Measurements from ENCODE around the gene EPHA1. TPM values are rescaled to one million over a fixed set of nuclear protein-coding genes. Genes with fewer than 3 reads are reported as not detected.

EPHA1 gene
- total and polyA plus RNA-seq, 2 of the 4 experiments (the other 2 are of a cell fraction), result 0.10 TPM; not detected in 1

DNA sequence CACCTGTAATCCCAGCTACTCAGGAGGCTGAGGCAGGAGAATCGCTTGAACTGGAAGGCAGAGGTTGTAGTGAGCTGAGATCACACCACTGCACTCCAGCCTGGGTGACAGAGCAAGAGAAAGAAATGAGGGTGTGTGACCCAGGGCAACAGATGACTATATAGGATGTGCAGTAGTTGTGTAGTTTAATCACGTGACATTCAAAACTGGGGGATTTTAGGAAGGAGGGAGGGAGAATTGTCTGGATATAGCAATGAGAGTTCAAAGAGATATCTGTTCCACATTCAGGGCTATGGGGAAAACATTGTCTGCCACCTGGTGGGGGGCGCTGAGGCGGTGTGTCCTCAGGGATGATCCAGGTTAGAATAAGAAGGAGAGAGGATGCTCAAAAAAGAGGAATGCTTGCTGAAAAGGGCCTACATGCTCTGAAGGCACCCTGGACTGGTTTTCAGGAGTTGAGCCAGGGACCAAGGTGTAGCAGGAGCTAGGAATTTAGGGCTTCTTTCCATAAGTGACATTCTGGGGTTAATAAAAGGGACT lies 35.3 kb downstream of the EPHA1 start:
- POLR2A ChIA-PET (ENCODE audit: unreplicated experiment), result no interaction called here
- Histone ChIP-seq H3K4ac (ENCODE audit: low read depth, low read length) (no peak overlapping the region), H3K18ac (ENCODE audit: low read depth, low read length) (no peak overlapping the region), H3K14ac (replicated peaks; ENCODE audit: low read depth, low read length) (no peak overlapping the region), H2BK20ac (ENCODE audit: low read depth, low read length) (no peak overlapping the region), H3K4me3 (ENCODE audit: insufficient read depth, low read depth, low read length) (no peak overlapping the region), H3K27me3 (ENCODE audit: control insufficient read depth, insufficient read depth, low read length) (no peaks in the 10 kb centered on the region), H3K36me3 (ENCODE audit: control insufficient read depth, insufficient read depth, low read length) (no peaks in the 10 kb centered on the region), H4K91ac (ENCODE audit: insufficient read depth, low read depth, low read length) (no peak overlapping the region), H3K9me1 (ENCODE audit: insufficient read depth, low read length) (peaks cover 14% of the 10 kb centered on the region; the same call in 1 of the 2 replicates), H2BK120ac (ENCODE audit: low read depth, low read length) (no peak overlapping the region), H2BK15ac (ENCODE audit: low read depth, low read length) (no peak overlapping the region), H4K20me1 (ENCODE audit: insufficient read depth, low read length) (no peaks in the 10 kb centered on the region), H3K4me2 (ENCODE audit: low read depth, low read length) (no peak overlapping the region), H4K5ac (ENCODE audit: low read depth, low read length) (no peak overlapping the region), H3K9me3 (ENCODE audit: control insufficient read depth, insufficient read depth, low read length) (no peaks in the 10 kb centered on the region), H2BK5ac (ENCODE audit: low read depth, low read length, poor library complexity, severe bottlenecking) (no peak overlapping the region), H3K27ac (ENCODE audit: insufficient read depth, low read length) (no peak overlapping the region), H3K79me1 (ENCODE audit: low read depth in 1 of 2, low read length in 2 of 2) (peaks cover 0 to 16% of the 10 kb centered on the region in 2 experiments; a peak in 1 of 4 replicates), H2AFZ (replicated peaks; ENCODE audit: low read length, poor library complexity) (no peak overlapping the region), H2AK9ac (replicated peaks; ENCODE audit: low read depth, low read length, poor library complexity) (no peak overlapping the region), H3K9ac (ENCODE audit: low read depth, low read length) (no peak overlapping the region), H4K8ac (ENCODE audit: low read depth in 2 of 2, low read length in 2 of 2) (no peak overlapping the region), H3K23ac (ENCODE audit: low read depth, low read length) (no peak overlapping the region), H3K4me1 (ENCODE audit: control insufficient read depth, insufficient read depth, low read length) (peaks cover 13% of the 10 kb centered on the region), H2AK5ac (ENCODE audit: low read depth, low read length) (no peak overlapping the region), H3K56ac (ENCODE audit: extremely low read depth, insufficient read depth, low read length) (no peak overlapping the region)
- no peak for DNase-seq
- ATAC-seq (ENCODE audit: low read depth), result no peak
- in situ Hi-C loops (cut with MboI; ENCODE audit: low sequenced_read_pairs) (no loop called here), intact Hi-C loops (cut with micrococcal nuclease) (no loop called here), dilution Hi-C loops (cut with HindIII; ENCODE audit: low sequenced_read_pairs, unreplicated experiment) (no loop called here)
- WGBS, 2 experiments (ENCODE audit: extremely low coverage in 2 of 2, insufficient read length in 1 of 2), result 86% methylated on average over 4 of the region's 4 CpGs; no CpG with 5 or more reads in 1 of the 2 experiments
- CTCF ChIA-PET, result no interaction called here
- TF ChIP-seq FOS (IDR thresholded peaks at IDR 0.05; ENCODE audit: low read depth, low read length) (no peak), RAD21 (IDR thresholded peaks at IDR 0.05; ENCODE audit: low read length) (no peak), POLR2A (IDR thresholded peaks at IDR 0.05; ENCODE audit: low read depth, low read length) (no peak), BHLHE40 (IDR thresholded peaks at IDR 0.05; ENCODE audit: low read depth, low read length) (no peak), RCOR1 (IDR thresholded peaks at IDR 0.05; ENCODE audit: insufficient replicate concordance, low read length) (no peak), NFE2L2 (IDR thresholded peaks at IDR 0.05; ENCODE audit: low read depth, low read length) (no peak), MAZ (IDR thresholded peaks at IDR 0.05; ENCODE audit: borderline replicate concordance, low read depth, low read length) (no peak), CEBPB (IDR thresholded peaks at IDR 0.05; ENCODE audit: low read depth, low read length) (no peak), RFX5 (IDR thresholded peaks at IDR 0.05; ENCODE audit: low read depth, low read length) (no peak), MAFK (IDR thresholded peaks at IDR 0.05; ENCODE audit: low read depth, low read length) (no peak), CHD1 (IDR thresholded peaks at IDR 0.05; ENCODE audit: low read depth, low read length) (no peak), MXI1 (IDR thresholded peaks at IDR 0.05; ENCODE audit: borderline replicate concordance, low read depth, low read length) (no peak), SMC3 (IDR thresholded peaks at IDR 0.05; ENCODE audit: low read depth, low read length) (no peak), ELK1 (IDR thresholded peaks at IDR 0.05; ENCODE audit: borderline replicate concordance, low read depth, low read length) (no peak)
- TF ChIP-seq, protein P1, sequence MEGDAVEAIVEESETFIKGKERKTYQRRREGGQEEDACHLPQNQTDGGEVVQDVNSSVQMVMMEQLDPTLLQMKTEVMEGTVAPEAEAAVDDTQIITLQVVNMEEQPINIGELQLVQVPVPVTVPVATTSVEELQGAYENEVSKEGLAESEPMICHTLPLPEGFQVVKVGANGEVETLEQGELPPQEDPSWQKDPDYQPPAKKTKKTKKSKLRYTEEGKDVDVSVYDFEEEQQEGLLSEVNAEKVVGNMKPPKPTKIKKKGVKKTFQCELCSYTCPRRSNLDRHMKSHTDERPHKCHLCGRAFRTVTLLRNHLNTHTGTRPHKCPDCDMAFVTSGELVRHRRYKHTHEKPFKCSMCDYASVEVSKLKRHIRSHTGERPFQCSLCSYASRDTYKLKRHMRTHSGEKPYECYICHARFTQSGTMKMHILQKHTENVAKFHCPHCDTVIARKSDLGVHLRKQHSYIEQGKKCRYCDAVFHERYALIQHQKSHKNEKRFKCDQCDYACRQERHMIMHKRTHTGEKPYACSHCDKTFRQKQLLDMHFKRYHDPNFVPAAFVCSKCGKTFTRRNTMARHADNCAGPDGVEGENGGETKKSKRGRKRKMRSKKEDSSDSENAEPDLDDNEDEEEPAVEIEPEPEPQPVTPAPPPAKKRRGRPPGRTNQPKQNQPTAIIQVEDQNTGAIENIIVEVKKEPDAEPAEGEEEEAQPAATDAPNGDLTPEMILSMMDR (conservative IDR thresholded peaks at IDR 0.05; ENCODE audit: low read depth, low read length), result no peak
- TF ChIP-seq, protein P2, sequence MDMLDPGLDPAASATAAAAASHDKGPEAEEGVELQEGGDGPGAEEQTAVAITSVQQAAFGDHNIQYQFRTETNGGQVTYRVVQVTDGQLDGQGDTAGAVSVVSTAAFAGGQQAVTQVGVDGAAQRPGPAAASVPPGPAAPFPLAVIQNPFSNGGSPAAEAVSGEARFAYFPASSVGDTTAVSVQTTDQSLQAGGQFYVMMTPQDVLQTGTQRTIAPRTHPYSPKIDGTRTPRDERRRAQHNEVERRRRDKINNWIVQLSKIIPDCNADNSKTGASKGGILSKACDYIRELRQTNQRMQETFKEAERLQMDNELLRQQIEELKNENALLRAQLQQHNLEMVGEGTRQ (IDR thresholded peaks at IDR 0.05; ENCODE audit: low read depth, low read length), result no peak
- BruUV-seq (replicated peaks), result no TSS peak

All from IMR-90 (cell line).